BE2C (cell line): ENCODE data around the gene CAMK1D.
"Not testable (repeated sequence)": the region's sequence is repeated elsewhere in the genome, so short reads cannot be mapped to it uniquely, and the experiment has no call there.

Experiments used
- DNase-seq: peaks from one replicate; pipeline ENCODE4 v3.0.0-alpha.2; 2020
- H3K27me3 ChIP-seq: fragments of 250-450 bp; sonication (Bioruptor Pico); 2 replicates; pipeline ENCODE4 v1.5.1; 2020; ENCODE audit warnings: mild to moderate bottlenecking
- H3K36me3 ChIP-seq: fragments of 250-450 bp; sonication (Bioruptor Pico); 2 replicates; pipeline ENCODE4 v1.5.1; 2020; ENCODE audit warnings: mild to moderate bottlenecking
- H3K4me1 ChIP-seq: fragments of 250-450 bp; sonication (Bioruptor Pico); 2 replicates; pipeline ENCODE4 v1.5.1; 2020
- H3K4me3 ChIP-seq: 2 replicates; pipeline ENCODE4 v1.5.1; 2011; ENCODE audit warnings: low read depth, low read length
- H3K9me3 ChIP-seq: fragments of 250-450 bp; sonication (Bioruptor Pico); 2 replicates; pipeline ENCODE4 v1.5.1; 2020
- CTCF ChIP-seq: IDR thresholded peaks from 2 replicates; pipeline ENCODE4 v1.5.1; 2012; ENCODE audit warnings: mild to moderate bottlenecking, low read depth, low read length

The CAMK1D gene

GRCh38 chr10:12353399-12354242 lies 4.3 kb downstream of the CAMK1D start:
- no peak for TF ChIP-seq CTCF
- DNase-seq: no peak
- no peak overlapping the region for H3K4me3 ChIP-seq
- no peaks in the 10 kb centered on the region for H3K4me1 ChIP-seq
- no peaks in the 10 kb centered on the region for H3K36me3 ChIP-seq
- H3K9me3 ChIP-seq: no peaks in the 10 kb centered on the region
- no peaks in the 10 kb centered on the region for H3K27me3 ChIP-seq

GRCh38 chr10:12354696-12355095 lies 5.3 kb downstream of the CAMK1D start:
- DNase-seq, H3K27me3 ChIP-seq: not testable (repeated sequence)

GRCh38 chr10:12355384-12355783 lies 6.0 kb downstream of the CAMK1D start:
- H3K27me3 ChIP-seq: no peaks in the 10 kb centered on the region
- no peak overlapping the region for H3K4me3 ChIP-seq
- no peaks in the 10 kb centered on the region for H3K4me1 ChIP-seq
- no peak for TF ChIP-seq CTCF
- no peaks in the 10 kb centered on the region for H3K36me3 ChIP-seq
- DNase-seq: no peak
- no peaks in the 10 kb centered on the region for H3K9me3 ChIP-seq

More at GRCh38 chr10:12354696-12355095, 5.3 kb downstream of the CAMK1D start:
- H3K4me3 ChIP-seq, H3K9me3 ChIP-seq, H3K4me1 ChIP-seq, H3K36me3 ChIP-seq: not testable (repeated sequence)

- no peak for DNase-seq
- no peaks in the 10 kb centered on the region for H3K4me1 ChIP-seq
- no peaks in the 10 kb centered on the region for H3K36me3 ChIP-seq
- no peaks in the 10 kb centered on the region for H3K9me3 ChIP-seq
- no peak overlapping the region for H3K4me3 ChIP-seq
- TF ChIP-seq CTCF: no peak
- H3K27me3 ChIP-seq: no peaks in the 10 kb centered on the region
These were observed 8.3 kb downstream of the CAMK1D start for GRCh38 chr10:12357525-12358151.

GRCh38 chr10:12358863-12359564 lies 9.7 kb downstream of the CAMK1D start:
- DNase-seq: no peak
- Histone ChIP-seq H3K9me3 (no peaks in the 10 kb centered on the region), H3K4me3 (no peak overlapping the region), H3K27me3 (no peaks in the 10 kb centered on the region), H3K4me1 (no peaks in the 10 kb centered on the region), H3K36me3 (no peaks in the 10 kb centered on the region)
- TF ChIP-seq CTCF: no peak

- no peak for DNase-seq
- no peaks in the 10 kb centered on the region for H3K36me3 ChIP-seq
- no peaks in the 10 kb centered on the region for H3K27me3 ChIP-seq
- H3K4me1 ChIP-seq: no peaks in the 10 kb centered on the region
- no peak overlapping the region for H3K4me3 ChIP-seq
- no peaks in the 10 kb centered on the region for H3K9me3 ChIP-seq
- TF ChIP-seq CTCF: no peak
These were observed 11.1 kb downstream of the CAMK1D start for GRCh38 chr10:12360461-12360860.

GRCh38 chr10:12361115-12361514 lies 11.8 kb downstream of the CAMK1D start:
- H3K4me1 ChIP-seq, H3K27me3 ChIP-seq, H3K9me3 ChIP-seq, DNase-seq, H3K4me3 ChIP-seq, H3K36me3 ChIP-seq: not testable (repeated sequence)
